Measurements from ENCODE around the gene TRIM67. TPM values are rescaled to one million over a fixed set of nuclear protein-coding genes. Genes with fewer than 3 reads are reported as not detected.
A peak's percentile ranks its signal among the peaks of the same experiment; 100 is the strongest.
"Not testable (repeated sequence)": the region's sequence is repeated elsewhere in the genome, so short reads cannot be mapped to it uniquely, and the experiment has no call there.

The TRIM67 gene
- polyA plus RNA-seq, 3 donors, result 0.07 to 0.11 (median 0.08) TPM

DNA sequence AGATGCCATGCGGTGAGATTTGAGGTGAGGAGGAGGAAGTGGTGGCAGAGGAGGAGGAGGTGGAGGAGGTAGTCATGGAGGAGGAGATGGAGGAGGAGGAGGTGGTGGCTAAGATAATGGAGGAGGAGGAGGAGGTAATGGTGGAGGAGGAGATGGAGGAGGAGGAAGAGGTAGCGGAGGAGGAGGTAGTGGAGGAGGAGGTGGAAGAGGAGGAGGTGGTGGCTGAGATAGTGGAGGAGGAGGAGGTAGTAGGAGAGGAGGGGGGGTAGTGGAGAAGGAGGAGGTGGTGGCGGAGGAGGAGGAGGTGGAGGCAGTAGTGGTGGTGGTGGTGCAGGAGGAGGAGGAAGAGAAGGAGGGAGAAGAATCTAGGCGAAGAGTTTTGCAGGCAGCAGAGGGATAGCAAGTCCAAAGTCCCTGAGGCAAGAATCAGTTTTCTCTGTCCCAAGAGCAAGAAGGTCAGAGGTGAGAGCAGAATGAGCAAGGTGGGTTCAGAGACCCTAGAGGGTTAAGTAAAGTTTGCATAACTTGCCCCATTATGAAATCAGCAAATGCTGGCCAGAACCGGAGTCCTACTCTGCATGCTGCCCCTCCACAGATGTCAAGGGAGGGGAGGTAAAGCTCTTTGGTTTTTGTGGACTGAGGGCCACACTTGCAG, 40.2 kb downstream of the TRIM67 start:
- no peak for DNase-seq (ENCODE audit: low read depth in 3 of 3, low spot score in 2 of 3)

- DNase-seq (ENCODE audit: low read depth in 3 of 3, low spot score in 2 of 3), result no peak
Observed at GRCh38 chr1:231203259-231204057, 41.6 kb downstream of the TRIM67 start.

GRCh38 chr1:231206856-231207255, 45.0 kb downstream of the TRIM67 start:
- no peak for DNase-seq (ENCODE audit: low read depth in 3 of 3, low spot score in 2 of 3)

DNA sequence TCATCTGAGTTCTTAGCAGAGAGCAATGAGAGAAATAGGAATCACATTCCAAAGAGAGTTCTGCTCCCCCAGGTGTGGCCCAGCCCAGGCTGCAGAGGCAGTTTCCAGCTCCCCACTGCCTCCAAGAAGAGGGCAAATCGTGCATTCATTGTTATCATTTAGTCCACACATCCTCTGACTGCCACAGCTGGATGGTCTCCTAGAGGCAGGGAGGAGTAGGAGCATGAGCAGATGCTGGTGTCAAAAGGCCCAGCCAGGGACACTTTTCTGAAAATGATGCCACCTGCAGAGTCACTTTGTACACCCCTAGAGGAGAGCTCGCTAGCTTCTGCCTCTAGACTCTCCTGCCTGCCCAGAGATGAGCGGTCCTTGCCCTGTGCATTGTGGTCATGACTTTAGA, 45.6 kb downstream of the TRIM67 start:
- DNase-seq (ENCODE audit: low read depth in 3 of 3, low spot score in 2 of 3), result no peak

- no peak for DNase-seq (ENCODE audit: low read depth in 3 of 3, low spot score in 2 of 3)
Observed at GRCh38 chr1:231208980-231209379, 47.1 kb downstream of the TRIM67 start.

- DNase-seq (ENCODE audit: low read depth in 3 of 3, low spot score in 2 of 3), result no peak
Observed at GRCh38 chr1:231209531-231209930, 47.7 kb downstream of the TRIM67 start.

- DNase-seq (ENCODE audit: low read depth in 3 of 3, low spot score in 2 of 3), result no peak
Observed at GRCh38 chr1:231210126-231210525, 48.3 kb downstream of the TRIM67 start.

GRCh38 chr1:231211005-231211857, 49.4 kb downstream of the TRIM67 start:
- peak; percentile 62 to 77 (median 72) for DNase-seq (ENCODE audit: low read depth in 3 of 3, low spot score in 2 of 3)

DNA sequence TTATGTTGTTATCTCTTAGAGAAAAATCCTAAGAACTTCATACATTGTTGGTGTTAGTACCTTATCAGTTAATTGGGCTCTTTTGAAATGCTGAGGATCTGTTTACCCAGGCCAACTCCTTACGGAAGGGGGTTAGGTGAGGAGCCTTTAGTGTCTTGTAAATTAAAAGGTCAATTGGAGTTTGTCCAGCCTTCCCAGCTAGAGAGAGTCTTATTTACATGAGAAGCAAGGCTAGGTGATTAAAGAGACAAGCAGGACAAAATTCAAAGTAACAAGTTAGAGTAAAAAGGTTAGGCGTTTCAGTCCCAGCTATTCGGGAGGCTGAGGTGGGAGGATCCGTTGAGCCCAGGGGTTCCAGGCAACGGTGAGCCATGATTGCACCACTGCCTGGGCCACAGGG, 50.4 kb downstream of the TRIM67 start:
- not testable (repeated sequence) for DNase-seq (ENCODE audit: low read depth in 3 of 3, low spot score in 2 of 3)

DNA sequence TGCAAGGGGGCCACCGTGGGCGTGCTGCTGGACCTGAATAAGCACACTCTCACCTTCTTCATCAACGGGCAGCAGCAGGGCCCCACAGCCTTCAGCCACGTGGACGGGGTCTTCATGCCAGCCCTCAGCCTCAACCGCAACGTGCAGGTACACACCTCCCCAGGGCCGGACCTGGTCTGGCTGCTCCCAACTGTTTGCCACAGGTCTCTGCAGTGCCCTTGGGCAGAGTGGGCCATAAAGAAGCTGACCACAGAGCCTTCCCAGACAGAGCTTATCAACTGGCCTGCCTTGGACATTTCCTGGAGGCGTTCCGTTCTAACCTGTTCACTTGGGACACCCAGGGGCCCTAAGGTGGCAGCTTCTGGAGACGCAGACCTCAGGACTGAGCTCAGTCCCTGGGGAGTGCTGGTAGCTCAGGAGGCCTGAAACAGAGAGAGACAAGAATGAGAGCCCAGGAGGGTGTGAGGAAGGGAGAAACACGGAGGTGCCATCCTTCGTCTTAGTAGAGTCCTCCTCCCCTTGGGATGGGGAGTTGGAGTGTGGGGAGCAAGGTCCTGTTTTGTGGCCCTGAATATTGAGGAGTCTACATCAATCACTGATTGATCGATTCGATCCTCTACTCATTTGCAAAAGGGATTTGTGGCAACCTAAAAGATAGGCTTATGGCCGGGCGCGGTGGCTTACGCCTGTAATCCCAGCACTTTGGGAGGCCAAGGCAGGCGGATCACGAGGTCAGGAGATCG, 52.1 kb downstream of the TRIM67 start:
- no peak for DNase-seq (ENCODE audit: low read depth in 3 of 3, low spot score in 2 of 3)

- no peak for DNase-seq (ENCODE audit: low read depth in 3 of 3, low spot score in 2 of 3)
Observed at GRCh38 chr1:231214918-231215680, 53.2 kb downstream of the TRIM67 start.

- DNase-seq (ENCODE audit: low read depth in 3 of 3, low spot score in 2 of 3), result no peak
Observed at GRCh38 chr1:231215681-231216385, 54.0 kb downstream of the TRIM67 start.

DNA sequence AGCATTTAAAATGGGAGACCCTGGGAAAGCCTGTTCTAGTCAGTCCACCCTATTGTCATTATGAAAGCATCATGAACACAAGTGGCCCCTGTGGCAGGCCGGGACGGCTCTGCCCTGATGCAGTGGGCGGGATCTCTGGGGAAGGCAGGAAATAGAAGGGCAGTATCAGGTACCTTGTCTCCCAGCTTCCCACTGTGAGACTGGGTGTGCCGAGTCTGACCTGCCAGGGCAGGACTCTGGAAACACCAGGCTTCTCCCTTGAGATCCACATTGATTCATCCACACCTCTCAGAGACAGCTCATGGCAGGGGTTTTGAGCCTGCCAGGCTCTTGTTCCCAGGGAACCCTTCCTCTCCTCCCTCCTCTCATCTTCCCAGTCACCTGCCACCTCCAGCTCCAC, 54.6 kb downstream of the TRIM67 start:
- DNase-seq (ENCODE audit: low read depth in 3 of 3, low spot score in 2 of 3), result no peak

DNA sequence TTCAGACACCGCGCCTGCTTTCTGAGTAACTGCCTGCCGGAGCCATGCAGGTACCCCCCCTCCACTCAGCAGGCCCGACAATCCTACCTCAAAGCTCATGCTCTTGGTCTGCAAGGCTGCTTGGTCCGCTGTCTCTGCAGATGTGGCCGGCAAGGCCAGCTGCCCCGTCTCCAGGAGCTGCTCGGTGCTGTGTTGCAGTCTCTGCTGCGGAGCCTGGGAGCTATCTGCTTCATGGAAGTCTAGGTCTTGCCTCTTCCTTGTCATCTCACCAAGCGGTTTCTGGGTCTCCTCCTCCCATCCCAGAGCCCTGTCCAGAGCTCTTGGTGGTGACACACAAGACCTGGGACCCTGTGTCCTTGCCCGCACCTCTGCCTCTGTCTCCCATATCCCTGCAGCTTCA, 55.2 kb downstream of the TRIM67 start:
- no peak for DNase-seq (ENCODE audit: low read depth in 3 of 3, low spot score in 2 of 3)

- no peak for DNase-seq (ENCODE audit: low read depth in 3 of 3, low spot score in 2 of 3)
Observed at GRCh38 chr1:231218078-231218477, 56.2 kb downstream of the TRIM67 start.

DNA sequence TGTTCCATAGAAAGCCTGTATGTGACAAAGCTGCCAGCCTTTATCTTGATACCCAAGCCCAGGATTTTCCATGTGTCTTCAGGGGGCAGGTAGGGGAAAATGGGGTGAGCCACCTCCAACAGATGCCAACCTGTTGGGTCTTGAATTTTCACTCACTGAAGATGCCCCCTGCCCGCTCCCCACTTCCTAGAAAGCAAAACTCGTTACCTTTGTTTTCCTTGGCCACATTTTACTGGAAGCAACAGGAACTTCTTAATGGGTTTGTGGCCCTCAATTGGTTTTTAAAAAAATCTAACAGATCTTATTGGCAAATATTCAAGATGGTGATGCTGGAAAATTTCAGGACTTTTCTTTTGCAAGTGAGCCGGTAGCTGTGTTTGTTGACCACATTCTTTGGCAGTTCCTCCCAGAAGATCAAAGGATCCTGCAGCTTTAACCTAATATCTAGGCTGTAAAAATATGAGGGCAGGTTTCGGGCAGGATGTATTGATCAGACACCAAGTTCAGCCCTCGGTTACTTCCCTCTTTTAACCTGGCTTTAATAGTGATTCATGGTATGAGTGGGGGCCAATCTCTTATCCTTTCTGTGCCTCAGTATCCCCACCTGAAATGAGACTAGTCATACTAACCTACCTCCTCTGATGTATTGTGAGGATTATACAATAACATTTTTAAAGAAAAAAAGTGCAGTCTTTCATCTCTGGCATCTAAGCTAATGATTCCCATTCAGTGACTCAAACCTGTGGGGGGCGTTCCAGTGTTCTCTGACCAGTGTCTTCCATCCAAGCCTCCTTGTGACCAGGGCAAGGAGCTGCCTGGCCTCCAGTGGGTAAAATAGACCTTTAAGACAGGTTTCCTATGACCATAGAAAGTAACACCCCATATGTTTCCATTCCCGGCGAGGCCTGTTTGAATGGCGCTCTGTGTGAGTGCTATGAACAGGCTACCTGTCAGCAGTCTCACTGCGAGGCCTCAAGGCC, 57.9 kb downstream of the TRIM67 start:
- no peak for DNase-seq (ENCODE audit: low read depth in 3 of 3, low spot score in 2 of 3)

GRCh38 chr1:231220801-231221200, 58.9 kb downstream of the TRIM67 start:
- DNase-seq (ENCODE audit: low read depth in 3 of 3, low spot score in 2 of 3), result no peak

DNA sequence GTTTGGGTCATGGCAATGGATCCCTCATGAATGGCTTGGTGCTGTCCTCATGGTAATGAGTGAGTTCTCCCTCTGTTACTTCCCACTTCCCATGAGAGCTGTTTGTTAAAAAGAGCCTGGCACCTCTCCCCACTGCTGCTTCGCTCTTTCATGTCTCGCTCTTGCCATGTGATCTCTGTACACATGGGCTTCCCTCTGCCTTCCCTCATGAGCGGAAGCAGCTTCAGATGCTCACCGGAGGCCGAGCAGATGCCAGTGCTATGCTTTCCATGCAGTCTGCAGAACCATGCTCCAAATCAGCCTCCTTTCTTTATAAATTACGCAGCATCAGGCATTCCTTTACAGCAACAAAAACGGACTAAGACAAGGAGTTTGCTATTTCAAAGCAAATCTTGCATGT, 64.3 kb downstream of the TRIM67 start:
- no peak for DNase-seq (ENCODE audit: low read depth in 3 of 3, low spot score in 2 of 3)
